GM23338 (cell line): ENCODE results near the gene CHMP6.

ENCODE experiments used
- CREB1 ChIP-seq: fragments of 250-450 bp; sonication (Bioruptor Pico); IDR thresholded peaks from 2 replicates; pipeline ENCODE4 v1.5.0; 2020; ENCODE audit warnings: low read depth, mild to moderate bottlenecking, moderate library complexity
- EZH2 ChIP-seq: fragments of 200-600 bp; sonication (generic); IDR thresholded peaks from one replicate; pipeline ENCODE4 v1.8.0; 2017; ENCODE audit warnings: antibody characterized with exemption, mild to moderate bottlenecking, low read depth; ENCODE audit not compliant: unreplicated experiment
- EZH2phosphoT487 ChIP-seq: fragments of 200-600 bp; sonication (generic); IDR thresholded peaks from one replicate; pipeline ENCODE4 v1.8.1; 2018; ENCODE audit warnings: antibody characterized with exemption; ENCODE audit not compliant: unreplicated experiment
- JUNB ChIP-seq: IDR thresholded peaks from one replicate; pipeline ENCODE4 v1.6.1; 2016; ENCODE audit warnings: antibody characterized with exemption; ENCODE audit not compliant: unreplicated experiment
- NANOG ChIP-seq: IDR thresholded peaks from 2 replicates; pipeline ENCODE4 v1.6.1; 2016; ENCODE audit warnings: antibody characterized with exemption, borderline replicate concordance
- POLR2AphosphoS5 ChIP-seq: IDR thresholded peaks from 2 replicates; pipeline ENCODE4 v1.6.1; 2016; ENCODE audit warnings: antibody characterized with exemption, low read depth
- TF ChIP-seq, protein P1 (sequence below), 2 experiments: fragments of 200-600 bp in 1 of 2; sonication (generic) in 1 of 2; conservative IDR thresholded peaks; 2 replicates each; pipeline versions ENCODE4 v1.5.1 to v1.6.1; 2016 to 2017; ENCODE audit warnings: antibody characterized with exemption in 2 of 2, low read depth in 2 of 2, mild to moderate bottlenecking in 2 of 2, moderate library complexity in 1 of 2
- TF ChIP-seq, protein P2 (sequence below): IDR thresholded peaks from 2 replicates; pipeline ENCODE4 v1.6.1; 2016; ENCODE audit warnings: antibody characterized with exemption
- TF ChIP-seq, protein P3 (sequence below): IDR thresholded peaks from one replicate; pipeline ENCODE4 v1.6.1; 2018; ENCODE audit warnings: antibody characterized with exemption; ENCODE audit not compliant: unreplicated experiment

DNA sequence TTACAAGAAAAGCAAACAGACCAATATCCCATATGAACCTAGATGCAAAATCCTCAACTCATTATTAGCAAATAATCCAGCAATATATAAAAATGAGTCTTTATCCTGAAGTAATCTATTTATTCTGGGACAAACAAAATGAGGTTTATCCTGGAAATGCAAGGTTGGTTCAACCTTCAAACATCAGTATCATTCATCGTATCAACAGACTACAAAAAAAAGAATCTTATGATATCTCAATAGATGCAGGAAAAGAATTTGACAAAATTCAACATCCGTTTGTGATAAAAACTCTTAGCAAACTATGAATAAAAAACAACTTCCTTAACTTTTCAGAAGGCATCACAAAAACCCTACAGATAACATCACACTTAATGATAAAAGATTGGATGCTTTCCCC lies 24.9 kb downstream of the CHMP6 start:
- TF ChIP-seq POLR2AphosphoS5 (no peak), EZH2 (no peak), CREB1 (CRISPR knock-in tag) (no peak), JUNB (no peak), NANOG (no peak), EZH2phosphoT487 (no peak)
- TF ChIP-seq, protein P1, sequence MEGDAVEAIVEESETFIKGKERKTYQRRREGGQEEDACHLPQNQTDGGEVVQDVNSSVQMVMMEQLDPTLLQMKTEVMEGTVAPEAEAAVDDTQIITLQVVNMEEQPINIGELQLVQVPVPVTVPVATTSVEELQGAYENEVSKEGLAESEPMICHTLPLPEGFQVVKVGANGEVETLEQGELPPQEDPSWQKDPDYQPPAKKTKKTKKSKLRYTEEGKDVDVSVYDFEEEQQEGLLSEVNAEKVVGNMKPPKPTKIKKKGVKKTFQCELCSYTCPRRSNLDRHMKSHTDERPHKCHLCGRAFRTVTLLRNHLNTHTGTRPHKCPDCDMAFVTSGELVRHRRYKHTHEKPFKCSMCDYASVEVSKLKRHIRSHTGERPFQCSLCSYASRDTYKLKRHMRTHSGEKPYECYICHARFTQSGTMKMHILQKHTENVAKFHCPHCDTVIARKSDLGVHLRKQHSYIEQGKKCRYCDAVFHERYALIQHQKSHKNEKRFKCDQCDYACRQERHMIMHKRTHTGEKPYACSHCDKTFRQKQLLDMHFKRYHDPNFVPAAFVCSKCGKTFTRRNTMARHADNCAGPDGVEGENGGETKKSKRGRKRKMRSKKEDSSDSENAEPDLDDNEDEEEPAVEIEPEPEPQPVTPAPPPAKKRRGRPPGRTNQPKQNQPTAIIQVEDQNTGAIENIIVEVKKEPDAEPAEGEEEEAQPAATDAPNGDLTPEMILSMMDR (conservative IDR thresholded peaks at IDR 0.05; ENCODE audit: low read depth in 2 of 2): no peak
- TF ChIP-seq, protein P2, sequence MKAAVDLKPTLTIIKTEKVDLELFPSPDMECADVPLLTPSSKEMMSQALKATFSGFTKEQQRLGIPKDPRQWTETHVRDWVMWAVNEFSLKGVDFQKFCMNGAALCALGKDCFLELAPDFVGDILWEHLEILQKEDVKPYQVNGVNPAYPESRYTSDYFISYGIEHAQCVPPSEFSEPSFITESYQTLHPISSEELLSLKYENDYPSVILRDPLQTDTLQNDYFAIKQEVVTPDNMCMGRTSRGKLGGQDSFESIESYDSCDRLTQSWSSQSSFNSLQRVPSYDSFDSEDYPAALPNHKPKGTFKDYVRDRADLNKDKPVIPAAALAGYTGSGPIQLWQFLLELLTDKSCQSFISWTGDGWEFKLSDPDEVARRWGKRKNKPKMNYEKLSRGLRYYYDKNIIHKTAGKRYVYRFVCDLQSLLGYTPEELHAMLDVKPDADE: no peak
- TF ChIP-seq, protein P3, sequence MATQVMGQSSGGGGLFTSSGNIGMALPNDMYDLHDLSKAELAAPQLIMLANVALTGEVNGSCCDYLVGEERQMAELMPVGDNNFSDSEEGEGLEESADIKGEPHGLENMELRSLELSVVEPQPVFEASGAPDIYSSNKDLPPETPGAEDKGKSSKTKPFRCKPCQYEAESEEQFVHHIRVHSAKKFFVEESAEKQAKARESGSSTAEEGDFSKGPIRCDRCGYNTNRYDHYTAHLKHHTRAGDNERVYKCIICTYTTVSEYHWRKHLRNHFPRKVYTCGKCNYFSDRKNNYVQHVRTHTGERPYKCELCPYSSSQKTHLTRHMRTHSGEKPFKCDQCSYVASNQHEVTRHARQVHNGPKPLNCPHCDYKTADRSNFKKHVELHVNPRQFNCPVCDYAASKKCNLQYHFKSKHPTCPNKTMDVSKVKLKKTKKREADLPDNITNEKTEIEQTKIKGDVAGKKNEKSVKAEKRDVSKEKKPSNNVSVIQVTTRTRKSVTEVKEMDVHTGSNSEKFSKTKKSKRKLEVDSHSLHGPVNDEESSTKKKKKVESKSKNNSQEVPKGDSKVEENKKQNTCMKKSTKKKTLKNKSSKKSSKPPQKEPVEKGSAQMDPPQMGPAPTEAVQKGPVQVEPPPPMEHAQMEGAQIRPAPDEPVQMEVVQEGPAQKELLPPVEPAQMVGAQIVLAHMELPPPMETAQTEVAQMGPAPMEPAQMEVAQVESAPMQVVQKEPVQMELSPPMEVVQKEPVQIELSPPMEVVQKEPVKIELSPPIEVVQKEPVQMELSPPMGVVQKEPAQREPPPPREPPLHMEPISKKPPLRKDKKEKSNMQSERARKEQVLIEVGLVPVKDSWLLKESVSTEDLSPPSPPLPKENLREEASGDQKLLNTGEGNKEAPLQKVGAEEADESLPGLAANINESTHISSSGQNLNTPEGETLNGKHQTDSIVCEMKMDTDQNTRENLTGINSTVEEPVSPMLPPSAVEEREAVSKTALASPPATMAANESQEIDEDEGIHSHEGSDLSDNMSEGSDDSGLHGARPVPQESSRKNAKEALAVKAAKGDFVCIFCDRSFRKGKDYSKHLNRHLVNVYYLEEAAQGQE: no peak
